ENCODE measurements around the gene VRTN. TPM values are rescaled to one million over a fixed set of nuclear protein-coding genes. Genes with fewer than 3 reads are reported as not detected.

The VRTN gene
- total and polyA plus RNA-seq, 2 donors = 0.02 to 0.05 TPM

DNA sequence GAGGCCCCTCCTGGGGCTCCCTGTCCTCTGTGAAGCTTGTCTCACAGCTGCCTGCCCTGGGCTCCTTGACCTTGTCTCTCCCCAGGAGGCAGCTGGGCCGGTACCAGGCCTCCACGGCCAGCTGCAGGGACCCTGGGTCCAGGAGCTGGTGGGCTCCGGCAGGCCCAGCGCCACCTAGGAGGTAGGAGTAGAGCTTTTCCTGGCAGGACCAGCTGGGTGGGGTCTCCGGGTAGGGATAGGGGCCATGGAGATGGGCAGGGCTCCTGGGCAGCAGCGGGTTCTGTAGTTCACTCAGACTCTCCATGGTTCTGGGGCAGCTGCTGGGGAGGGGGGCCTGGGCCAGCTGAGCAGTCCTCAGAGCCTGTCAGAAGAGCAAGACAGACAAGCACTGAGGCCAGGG lies 61.2 kb downstream of the VRTN start:
- no peaks in the 10 kb centered on the region for H3K4me1 ChIP-seq (ENCODE audit: control insufficient read depth in 2 of 2, insufficient read depth in 2 of 2, low read length in 2 of 2)
- H3K27ac ChIP-seq (ENCODE audit: low read depth in 1 of 2, low read length in 1 of 2) = no peak overlapping the region
- no peaks in the 10 kb centered on the region for H3K9me3 ChIP-seq (ENCODE audit: control insufficient read depth in 2 of 2, insufficient read depth in 1 of 2, low read length in 1 of 2)
- no peaks in the 10 kb centered on the region for H3K36me3 ChIP-seq (ENCODE audit: control insufficient read depth in 2 of 2, insufficient read depth in 2 of 2, low read length in 1 of 2)
- H3K4me3 ChIP-seq (ENCODE audit: low read length in 2 of 2) = no peak overlapping the region
- 96% methylated on average over 6 of the region's 6 CpGs for WGBS
- no peak for DNase-seq (ENCODE audit: low read depth in 6 of 9, low spot score in 9 of 9)
- H3K27me3 ChIP-seq (ENCODE audit: control insufficient read depth in 2 of 2, insufficient read depth in 1 of 2, low read length in 1 of 2) = peaks cover 0 to 8% of the 10 kb centered on the region in 2 donors

Other genes with a start within 250 kb of the VRTN start
- 0.05 TPM for gene VSX2, start 109.0 kb upstream of the VRTN start, total RNA-seq
- 0.14 TPM for gene VSX2, start 109.0 kb upstream of the VRTN start, polyA plus RNA-seq
- gene ABCD4, start 45.5 kb upstream of the VRTN start, total RNA-seq = 28.3 TPM
- 95.7 TPM for gene ABCD4, start 45.5 kb upstream of the VRTN start, polyA plus RNA-seq
- gene SYNDIG1L, start 77.7 kb downstream of the VRTN start, total RNA-seq = under 0.01 TPM
- gene SYNDIG1L, start 77.7 kb downstream of the VRTN start, polyA plus RNA-seq = 0.11 TPM
- gene NPC2, start 144.8 kb downstream of the VRTN start, total RNA-seq = 89.8 TPM
- 260 TPM for gene NPC2, start 144.8 kb downstream of the VRTN start, polyA plus RNA-seq
- gene ISCA2, start 145.3 kb downstream of the VRTN start, total RNA-seq = 35.3 TPM
- gene ISCA2, start 145.3 kb downstream of the VRTN start, polyA plus RNA-seq = 34.1 TPM

All from thymus (tissue), 11 donors.